Medulla oblongata (tissue), 1 donor: ENCODE measurements around the gene MATR3.

Experiments
- DNase-seq: peaks from one replicate; pipeline ENCODE4 v3.0.0-alpha.2; 2015; ENCODE audit errors: extremely low spot score

Gene MATR3

DNA sequence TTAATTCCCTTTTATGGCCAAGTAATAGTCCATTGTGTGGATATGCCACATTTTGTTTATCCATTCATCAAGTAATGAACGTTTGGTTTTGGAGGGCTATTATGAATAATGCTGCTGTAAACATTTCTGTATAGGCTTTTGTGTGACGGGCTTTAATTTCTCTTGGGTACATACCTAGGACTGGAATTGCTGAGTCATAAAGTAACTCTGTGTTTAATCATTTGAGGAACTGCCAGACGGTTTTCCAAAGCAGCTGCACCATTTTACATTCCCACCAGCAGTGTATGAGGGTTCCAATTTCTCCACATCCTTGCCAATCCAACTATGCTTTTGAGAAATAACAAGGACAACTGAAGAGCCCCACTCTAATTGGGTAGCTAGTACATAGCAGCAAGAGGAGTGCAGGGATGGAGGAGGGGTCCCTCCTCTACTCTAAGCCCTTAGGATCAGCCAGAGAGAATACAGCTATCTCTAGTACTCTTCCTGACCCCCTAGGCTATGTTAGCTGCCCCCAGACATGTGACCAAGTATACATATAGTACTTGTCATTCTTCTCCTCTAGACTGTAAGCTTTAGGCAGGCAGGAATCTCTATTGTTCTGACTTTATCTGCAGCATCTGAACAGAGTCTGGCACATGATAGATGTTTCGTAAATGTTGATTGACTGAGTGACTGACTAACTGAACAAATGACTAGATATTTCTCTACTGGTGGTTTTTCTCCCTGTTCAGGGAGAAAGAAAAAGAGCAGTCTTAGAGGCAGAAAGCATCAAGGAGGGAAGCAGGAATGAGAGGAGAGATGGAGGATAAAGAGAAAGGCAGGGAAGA lies 22.1 kb upstream of the MATR3 start:
- DNase-seq, result no peak

- no peak for DNase-seq
Observed at GRCh38 chr5:139272471-139273321, 20.8 kb upstream of the MATR3 start.

DNA sequence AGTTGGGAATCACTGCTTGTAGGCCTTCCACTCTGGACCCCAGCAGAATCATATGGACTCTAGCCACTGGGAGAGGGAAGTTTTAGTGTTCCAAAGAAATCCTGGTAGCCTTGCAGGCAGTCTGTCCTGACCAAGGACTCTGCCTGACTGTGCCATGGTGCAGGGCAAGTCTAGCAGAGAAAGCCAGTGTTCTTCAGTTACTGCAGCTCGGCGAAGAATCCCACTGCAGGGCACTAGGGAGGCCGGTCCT lies 20.3 kb upstream of the MATR3 start:
- DNase-seq, result no peak

DNA sequence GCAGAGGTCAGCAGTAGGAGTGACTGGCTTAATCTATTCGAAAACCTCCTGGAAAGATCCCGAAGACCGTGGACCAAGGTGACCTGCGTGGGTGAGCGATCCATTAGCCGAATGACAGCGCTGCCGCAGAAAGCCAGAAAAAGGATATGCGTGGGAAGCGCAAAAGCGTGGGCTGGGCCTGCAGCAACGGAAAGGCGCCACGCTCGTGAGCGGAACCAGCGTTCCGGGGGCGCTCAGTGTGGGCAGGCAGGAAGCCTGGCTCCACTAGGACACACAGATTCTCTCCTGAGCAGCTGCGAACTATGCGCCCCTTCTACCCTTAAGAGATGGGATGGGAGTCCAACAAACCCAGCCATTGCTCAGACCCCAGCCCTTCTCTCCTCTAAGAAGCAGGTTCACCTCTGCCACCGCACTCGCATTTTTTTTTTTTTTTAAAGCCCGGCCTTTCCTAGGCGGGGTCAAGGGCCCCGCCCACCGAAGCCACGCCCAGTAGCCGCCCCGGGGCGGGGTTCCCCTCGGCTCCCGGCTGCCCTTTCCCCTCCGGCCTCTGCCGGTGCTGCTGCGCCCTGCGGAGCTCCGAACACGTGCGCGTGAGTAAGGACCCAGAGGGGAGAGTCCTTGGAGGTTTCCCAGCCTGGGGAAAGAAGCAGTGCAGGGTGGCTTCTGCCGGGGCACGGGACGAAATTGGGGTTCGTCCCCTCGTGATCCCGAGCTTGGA lies 19.8 kb upstream of the MATR3 start:
- peak; percentile 90 for DNase-seq

DNA sequence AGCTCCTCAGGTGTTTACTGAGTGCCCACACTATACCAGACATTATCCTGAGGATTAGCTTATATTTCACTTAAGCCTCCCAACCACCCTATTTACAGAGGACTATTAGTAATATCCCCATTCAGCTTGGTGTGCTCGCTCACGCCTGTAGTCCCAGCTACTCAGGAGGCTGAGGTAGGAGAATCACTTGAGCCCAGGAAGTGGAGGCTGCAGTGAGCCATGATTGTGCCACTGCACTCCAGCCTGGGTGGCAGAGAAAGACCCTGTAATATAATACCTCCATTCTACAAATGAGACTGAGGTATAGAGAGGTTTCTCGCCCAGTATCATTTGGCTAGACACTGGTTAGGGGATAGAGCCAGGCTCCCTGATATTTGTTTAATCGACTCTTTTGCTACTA lies 18.0 kb upstream of the MATR3 start:
- DNase-seq, result no peak

GRCh38 chr5:139275956-139276355 lies 17.6 kb upstream of the MATR3 start:
- DNase-seq, result no peak

DNA sequence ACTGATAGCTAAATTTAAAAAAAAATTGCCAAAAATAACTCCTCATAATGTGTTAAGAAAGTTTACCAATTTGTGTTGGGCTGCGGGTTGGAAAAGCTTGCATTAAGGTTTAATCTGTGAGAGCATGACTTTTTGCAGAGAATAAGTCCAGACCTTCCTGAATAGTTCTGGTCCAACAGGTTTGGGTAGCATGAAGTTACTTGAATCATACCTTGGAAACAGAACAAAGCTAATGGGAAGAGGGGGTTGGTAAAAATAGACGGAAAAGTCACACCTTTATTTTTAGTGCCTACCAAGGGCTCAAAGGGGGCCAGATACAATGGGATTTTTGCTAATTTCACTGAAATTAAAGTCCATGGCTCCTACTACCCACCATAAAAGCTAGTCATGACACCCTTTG lies 17.1 kb upstream of the MATR3 start:
- no peak for DNase-seq

- DNase-seq, result peak; percentile 57
Observed at GRCh38 chr5:139277171-139277570, 16.4 kb upstream of the MATR3 start.

DNA sequence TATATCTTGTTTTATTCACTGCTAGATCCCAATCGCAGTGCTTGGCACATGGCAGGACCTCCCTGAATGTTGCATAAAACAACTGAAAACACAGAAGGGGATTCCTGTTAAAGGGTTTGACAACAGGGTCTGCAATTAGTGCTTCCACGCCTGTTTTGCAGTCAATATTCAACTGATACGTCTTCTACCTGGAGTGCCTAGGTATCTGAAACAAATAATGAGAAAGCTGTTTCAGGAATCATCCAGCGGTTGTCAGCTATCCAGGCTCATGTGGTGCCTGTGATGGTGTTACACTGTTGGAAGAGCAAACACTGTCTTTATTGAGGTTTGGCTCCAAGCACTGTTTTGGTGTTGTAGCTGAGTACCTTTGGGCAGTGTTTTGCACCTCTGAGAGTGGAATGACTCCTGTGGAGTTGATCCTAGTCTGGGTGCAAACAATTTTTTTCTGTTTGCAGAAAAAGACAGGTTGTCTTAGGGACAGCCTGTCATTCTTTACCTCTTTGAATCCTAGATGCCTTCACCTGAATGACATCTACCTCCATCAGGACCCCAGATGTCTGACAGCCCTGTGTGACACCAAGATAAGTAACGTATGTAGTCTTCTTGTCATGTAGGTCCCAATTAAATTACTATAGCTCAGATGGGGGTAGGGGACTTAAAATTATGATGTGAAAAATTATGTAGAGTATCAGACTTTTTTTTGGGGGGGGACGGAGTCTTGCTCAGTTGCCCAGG lies 14.8 kb upstream of the MATR3 start:
- DNase-seq, result no peak

- DNase-seq, result no peak
Observed at GRCh38 chr5:139282197-139282557, 11.4 kb upstream of the MATR3 start.

GRCh38 chr5:139283252-139284166 lies 10.0 kb upstream of the MATR3 start:
- DNase-seq, result no peak

DNA sequence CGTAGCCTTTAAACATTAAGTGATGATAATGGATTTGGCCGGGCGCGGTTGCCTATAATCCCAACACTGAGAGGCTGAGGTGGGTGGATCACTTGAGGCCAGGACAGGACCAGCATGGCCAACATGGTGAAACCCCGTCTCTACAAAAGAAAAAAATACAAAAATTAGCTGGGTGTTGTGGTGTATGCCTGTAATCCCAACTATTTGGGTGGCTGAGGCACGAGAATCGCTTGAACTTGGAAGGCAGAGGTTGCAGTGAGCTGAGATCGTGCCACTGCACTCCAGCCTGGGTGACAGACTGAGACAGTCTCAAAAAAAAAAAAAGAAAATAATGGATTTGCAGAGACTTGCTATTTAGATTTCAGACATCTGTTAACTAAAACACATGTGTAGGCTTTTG lies 9.2 kb upstream of the MATR3 start:
- no peak for DNase-seq

DNA sequence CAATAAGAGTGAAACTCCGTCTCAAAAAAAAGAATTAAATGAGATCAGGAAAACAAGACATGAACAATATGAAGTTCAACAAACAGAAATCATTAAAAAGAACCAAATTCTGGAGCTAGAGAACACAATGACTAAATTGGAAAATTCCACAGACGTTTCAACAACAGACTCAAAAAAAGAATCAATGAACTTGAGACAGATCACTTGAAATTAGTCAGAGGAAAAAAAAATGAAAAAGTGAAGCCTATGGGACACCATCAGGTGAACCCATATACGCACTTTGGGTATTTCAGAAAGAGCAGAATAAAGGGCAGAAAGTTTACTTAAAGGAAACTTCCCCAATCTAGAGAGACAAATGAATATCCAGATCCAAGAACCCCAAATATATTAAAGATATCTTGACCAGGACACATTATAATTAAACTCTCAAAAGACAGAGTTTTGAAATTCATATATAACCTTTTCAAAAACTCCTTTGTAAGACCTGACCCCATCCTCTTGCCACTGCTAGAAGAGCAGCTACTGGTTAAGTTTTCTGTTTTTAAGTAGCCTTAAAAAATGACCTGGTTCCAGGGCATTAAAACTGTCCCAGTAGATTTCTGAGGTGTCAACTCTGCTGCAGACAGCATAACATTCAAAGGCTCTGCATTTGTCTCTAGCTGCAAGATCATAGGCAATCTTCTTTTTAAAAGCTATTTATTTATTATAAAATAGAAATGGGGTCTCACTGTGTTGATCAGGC lies 7.7 kb upstream of the MATR3 start:
- DNase-seq, result no peak

- no peak for DNase-seq
Observed at GRCh38 chr5:139287890-139288635, 5.5 kb upstream of the MATR3 start.

DNA sequence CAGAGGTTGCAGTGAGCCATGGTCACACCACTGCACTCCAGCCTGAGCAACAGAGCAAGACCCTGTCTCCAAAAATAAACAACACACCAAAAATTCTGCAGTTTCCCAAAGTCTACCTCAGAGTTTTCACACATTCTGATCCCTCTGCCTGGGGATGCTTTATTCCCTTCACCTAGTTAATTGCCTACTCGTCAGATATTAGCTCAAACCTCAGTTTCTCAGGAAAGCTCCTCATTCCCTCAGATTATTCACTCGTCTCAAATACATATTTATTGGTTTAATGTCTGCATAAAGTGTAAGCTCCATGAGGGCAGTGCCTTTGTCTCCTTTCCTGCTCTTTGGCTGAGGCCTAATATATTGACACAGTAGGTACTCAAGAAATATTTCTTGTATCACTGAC lies 2.5 kb upstream of the MATR3 start:
- no peak for DNase-seq

DNA sequence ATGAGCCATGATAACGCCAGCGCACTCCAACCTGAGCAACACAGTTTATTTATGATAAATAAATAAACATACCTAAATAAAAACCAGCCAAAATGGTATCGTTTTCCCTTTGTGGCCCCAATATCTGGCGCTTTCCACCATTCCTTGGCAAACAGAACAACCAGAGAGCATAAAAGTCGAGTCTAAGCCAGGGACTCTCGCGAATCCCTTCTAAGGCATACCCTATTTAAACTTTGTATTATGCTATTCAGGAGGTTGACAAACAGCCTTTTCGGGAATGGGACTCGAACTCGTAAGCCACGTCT lies 386 bp upstream of the MATR3 start:
- no peak for DNase-seq

DNA sequence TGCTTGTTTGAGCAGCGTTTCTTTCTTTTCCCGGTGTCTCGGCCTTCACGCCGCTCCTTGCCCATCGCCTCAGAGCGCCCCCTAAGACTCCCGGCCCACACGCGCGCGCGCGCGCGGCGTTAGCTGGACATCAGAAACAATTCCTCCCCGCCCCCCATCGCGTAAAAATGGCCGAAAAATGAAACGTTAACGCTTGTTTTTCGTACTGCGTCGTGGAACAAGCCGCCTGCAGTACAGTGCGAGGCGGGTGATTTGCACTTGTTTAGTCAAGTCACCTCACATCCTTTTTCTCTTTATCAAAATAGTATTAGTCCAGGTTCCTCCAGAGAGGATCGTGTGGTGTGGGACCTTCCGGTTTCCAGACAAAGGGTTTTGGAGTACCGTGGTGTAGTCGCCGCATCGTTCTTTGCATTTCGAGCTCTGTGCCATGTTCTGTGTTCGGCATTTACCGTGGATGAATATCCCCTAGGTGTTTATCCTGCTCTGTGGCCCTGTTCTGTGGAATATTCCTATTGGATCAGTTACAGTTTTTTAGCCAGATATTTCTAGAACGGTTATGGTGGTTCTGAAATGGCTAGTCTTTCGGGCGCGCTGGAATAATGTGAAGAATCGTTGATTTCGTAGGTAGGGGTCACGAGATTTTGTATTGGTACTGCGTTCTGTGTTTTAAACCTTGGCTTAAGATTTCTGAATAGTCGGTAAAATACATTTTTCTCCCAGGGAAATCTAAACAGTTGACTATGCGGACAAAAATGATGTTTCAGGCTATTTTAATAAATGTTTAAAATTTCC lies 1.0 kb downstream of the MATR3 start:
- DNase-seq, result peak; percentile 88

GRCh38 chr5:139295346-139296057 lies 2.0 kb downstream of the MATR3 start:
- DNase-seq, result no peak
